C4-2B (cell line): ENCODE measurements around the gene DOCK6.

Source experiments
- CTCF ChIP-seq: fragments of 450-650 bp; conservative IDR thresholded peaks from 2 replicates; pipeline ENCODE4 v1.5.1; 2017; ENCODE audit warnings: mild to moderate bottlenecking
- ZFX ChIP-seq: fragments of 450-650 bp; IDR thresholded peaks from 2 replicates; pipeline ENCODE4 v1.6.1; 2017

- no peak for TF ChIP-seq CTCF
- no peak for TF ChIP-seq ZFX
Measured at GRCh38 chr19:11251217-11251616, 11.1 kb downstream of the DOCK6 start.
